Islet of Langerhans (tissue), 1 donor: ENCODE results near the gene MEN1.
"Not testable (repeated sequence)": the region's sequence is repeated elsewhere in the genome, so short reads cannot be mapped to it uniquely, and the experiment has no call there.

Source experiments
- FAIRE-seq: peaks from one replicate; lab custom pipeline; 2011; peaks lifted over from hg19 to GRCh38; lab: Jason Lieb, UNC

The MEN1 gene

GRCh38 chr11:64832467-64833197 lies 22.3 kb upstream of the MEN1 start:
- FAIRE-seq = no peak

GRCh38 chr11:64831411-64831891 lies 21.1 kb upstream of the MEN1 start:
- FAIRE-seq = no peak

- FAIRE-seq = no peak
Measured at GRCh38 chr11:64829536-64830251, 19.3 kb upstream of the MEN1 start.

GRCh38 chr11:64827451-64827839 lies 17.1 kb upstream of the MEN1 start:
- no peak for FAIRE-seq

- no peak for FAIRE-seq
Measured at GRCh38 chr11:64826578-64827450, 16.5 kb upstream of the MEN1 start.

GRCh38 chr11:64826062-64826461 lies 15.7 kb upstream of the MEN1 start:
- no peak for FAIRE-seq

GRCh38 chr11:64823568-64824119 lies 13.3 kb upstream of the MEN1 start:
- no peak for FAIRE-seq

- FAIRE-seq = no peak
Measured at GRCh38 chr11:64817476-64817875, 7.1 kb upstream of the MEN1 start.

- not testable (repeated sequence) for FAIRE-seq
Measured at GRCh38 chr11:64815433-64815832, 5.1 kb upstream of the MEN1 start.

- FAIRE-seq = no peak
Measured at GRCh38 chr11:64814712-64815187, 4.4 kb upstream of the MEN1 start.

GRCh38 chr11:64813826-64814225 lies 3.5 kb upstream of the MEN1 start:
- no peak for FAIRE-seq

- no peak for FAIRE-seq
Measured at GRCh38 chr11:64810891-64811272, 531 bp upstream of the MEN1 start.

GRCh38 chr11:64809781-64810241 lies 540 bp downstream of the MEN1 start:
- no peak for FAIRE-seq

GRCh38 chr11:64805481-64805880 lies 4.9 kb downstream of the MEN1 start:
- FAIRE-seq = no peak

- no peak for FAIRE-seq
Measured at GRCh38 chr11:64804346-64805210, 5.8 kb downstream of the MEN1 start.

- no peak for FAIRE-seq
Measured at GRCh38 chr11:64803846-64804345, 6.5 kb downstream of the MEN1 start.

GRCh38 chr11:64803158-64803845 lies 7.0 kb downstream of the MEN1 start, which contains the start of gene MAP4K2:
MAP4K2 (minus strand) TSS chr11:64803214; CDS start chr11:64803149, 65 bp downstream.
- no peak for FAIRE-seq

GRCh38 chr11:64802370-64803157 lies 7.8 kb downstream of the MEN1 start:
- FAIRE-seq = no peak
